Measurements from ENCODE around the gene NEK6.

DNA sequence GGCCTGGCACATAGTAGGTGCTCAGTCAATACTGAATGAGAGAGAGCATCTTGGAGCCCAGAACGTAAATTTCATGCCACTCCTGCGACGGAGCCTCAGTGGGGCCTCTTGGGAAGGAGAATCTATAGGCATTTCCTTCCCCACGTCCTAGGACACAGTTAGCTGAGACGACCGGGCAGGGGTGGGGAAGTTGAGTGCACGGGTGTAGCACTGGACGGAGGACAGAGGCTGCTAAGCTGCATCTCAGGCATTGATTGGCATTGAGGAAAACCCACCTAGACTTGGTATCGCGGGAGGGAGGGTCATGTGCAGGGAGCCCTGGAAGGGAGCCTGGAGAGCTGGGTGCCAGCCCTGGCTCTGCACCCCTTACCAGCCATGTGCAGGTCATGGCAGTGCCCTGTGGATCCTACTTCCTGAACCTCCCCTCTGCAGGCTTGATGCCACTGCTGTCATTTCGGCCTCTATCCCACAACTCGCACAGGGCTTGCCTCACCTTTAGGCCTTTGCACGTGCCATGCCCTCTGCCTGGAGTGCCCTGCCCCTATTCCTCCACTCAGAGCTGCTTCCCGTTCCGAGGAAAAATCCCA, 25.6 kb downstream of the NEK6 start:
- TF ChIP-seq, protein P1, sequence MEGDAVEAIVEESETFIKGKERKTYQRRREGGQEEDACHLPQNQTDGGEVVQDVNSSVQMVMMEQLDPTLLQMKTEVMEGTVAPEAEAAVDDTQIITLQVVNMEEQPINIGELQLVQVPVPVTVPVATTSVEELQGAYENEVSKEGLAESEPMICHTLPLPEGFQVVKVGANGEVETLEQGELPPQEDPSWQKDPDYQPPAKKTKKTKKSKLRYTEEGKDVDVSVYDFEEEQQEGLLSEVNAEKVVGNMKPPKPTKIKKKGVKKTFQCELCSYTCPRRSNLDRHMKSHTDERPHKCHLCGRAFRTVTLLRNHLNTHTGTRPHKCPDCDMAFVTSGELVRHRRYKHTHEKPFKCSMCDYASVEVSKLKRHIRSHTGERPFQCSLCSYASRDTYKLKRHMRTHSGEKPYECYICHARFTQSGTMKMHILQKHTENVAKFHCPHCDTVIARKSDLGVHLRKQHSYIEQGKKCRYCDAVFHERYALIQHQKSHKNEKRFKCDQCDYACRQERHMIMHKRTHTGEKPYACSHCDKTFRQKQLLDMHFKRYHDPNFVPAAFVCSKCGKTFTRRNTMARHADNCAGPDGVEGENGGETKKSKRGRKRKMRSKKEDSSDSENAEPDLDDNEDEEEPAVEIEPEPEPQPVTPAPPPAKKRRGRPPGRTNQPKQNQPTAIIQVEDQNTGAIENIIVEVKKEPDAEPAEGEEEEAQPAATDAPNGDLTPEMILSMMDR (conservative IDR thresholded peaks at IDR 0.05; ENCODE audit: low read length): no peak
- no peak for TF ChIP-seq EZH2phosphoT487 (IDR thresholded peaks at IDR 0.05; ENCODE audit: borderline replicate concordance, low read depth, low read length)
